Measurements from ENCODE around the gene SALL2.

- no peak for TF ChIP-seq EZH2 (IDR thresholded peaks at IDR 0.05)
- no peak for TF ChIP-seq POLR2AphosphoS5 (IDR thresholded peaks at IDR 0.05; ENCODE audit: borderline replicate concordance, low read depth, low read length)
Observed at GRCh38 chr14:21521501-21521900, 4.6 kb downstream of the SALL2 start.
